ENCODE results near the gene AP1G2.

AP1G2 gene

GRCh38 chr14:23559926-23560520 is 7.6 kb downstream of the AP1G2 start:
- H3K4me1 Mint-ChIP-seq (ENCODE audit: low read depth) = peaks cover 41% of the 10 kb centered on the region
- peaks cover 4% of the 10 kb centered on the region for H3K36me3 Mint-ChIP-seq
- no peaks in the 10 kb centered on the region for H3K27me3 Mint-ChIP-seq
- no peaks in the 10 kb centered on the region for H3K9me3 Mint-ChIP-seq (ENCODE audit: low read depth)
- no peak overlapping the region for H3K4me3 Mint-ChIP-seq
- peak overlapping the region; percentile 30 for H3K27ac Mint-ChIP-seq

- Mint-ChIP-seq H3K9me3 (ENCODE audit: low read depth) (no peaks in the 10 kb centered on the region), H3K4me3 (no peak overlapping the region), H3K27ac (no peak overlapping the region), H3K4me1 (ENCODE audit: low read depth) (peaks cover 40% of the 10 kb centered on the region), H3K27me3 (no peaks in the 10 kb centered on the region), H3K36me3 (peaks cover 4% of the 10 kb centered on the region)
Observed at GRCh38 chr14:23559010-23559925, 8.3 kb downstream of the AP1G2 start.

- peak overlapping the region; percentile 70 for H3K27ac Mint-ChIP-seq
- H3K36me3 Mint-ChIP-seq = no peaks in the 10 kb centered on the region
- peak overlapping the region; percentile 79 for H3K4me3 Mint-ChIP-seq
- H3K9me3 Mint-ChIP-seq (ENCODE audit: low read depth) = no peaks in the 10 kb centered on the region
- H3K27me3 Mint-ChIP-seq = no peaks in the 10 kb centered on the region
- peaks cover 36% of the 10 kb centered on the region for H3K4me1 Mint-ChIP-seq (ENCODE audit: low read depth)
Observed at GRCh38 chr14:23558346-23559009, 9.1 kb downstream of the AP1G2 start.

- peaks cover 34% of the 10 kb centered on the region for H3K4me1 Mint-ChIP-seq (ENCODE audit: low read depth)
- peak overlapping the region; percentile 79 for H3K4me3 Mint-ChIP-seq
- no peaks in the 10 kb centered on the region for H3K27me3 Mint-ChIP-seq
Observed at GRCh38 chr14:23557946-23558345, 9.6 kb downstream of the AP1G2 start.

GRCh38 chr14:23557521-23557920 is 10.1 kb downstream of the AP1G2 start:
- Mint-ChIP-seq H3K4me1 (ENCODE audit: low read depth) (peaks cover 33% of the 10 kb centered on the region), H3K27me3 (no peaks in the 10 kb centered on the region), H3K27ac (peak overlapping the region; percentile 78), H3K4me3 (peak overlapping the region; percentile 79), H3K36me3 (no peaks in the 10 kb centered on the region), H3K9me3 (ENCODE audit: low read depth) (no peaks in the 10 kb centered on the region)

More at GRCh38 chr14:23557946-23558345, 9.6 kb downstream of the AP1G2 start:
- H3K27ac Mint-ChIP-seq = peak overlapping the region; percentile 78
- H3K36me3 Mint-ChIP-seq = no peaks in the 10 kb centered on the region
- no peaks in the 10 kb centered on the region for H3K9me3 Mint-ChIP-seq (ENCODE audit: low read depth)

- H3K4me3 Mint-ChIP-seq = peak overlapping the region; percentile 94
- peaks cover 35% of the 10 kb centered on the region for H3K4me1 Mint-ChIP-seq (ENCODE audit: low read depth)
- no peaks in the 10 kb centered on the region for H3K9me3 Mint-ChIP-seq (ENCODE audit: low read depth)
- no peaks in the 10 kb centered on the region for H3K27me3 Mint-ChIP-seq
- H3K36me3 Mint-ChIP-seq = no peaks in the 10 kb centered on the region
- peak overlapping the region; percentile 98 for H3K27ac Mint-ChIP-seq
Observed at GRCh38 chr14:23556700-23557440, 10.7 kb downstream of the AP1G2 start.

GRCh38 chr14:23555882-23556699 is 11.5 kb downstream of the AP1G2 start, which contains the start of gene THTPA:
Gene THTPA, plus strand, starts transcription at chr14:23556271. Its CDS starts 487 bp downstream, at chr14:23556758.
- Mint-ChIP-seq H3K4me3 (peak within 1 kb of the TSS; percentile 94), H3K27ac (peak within 1 kb of the TSS; percentile 98), H3K36me3 (no peaks in the 10 kb centered on the region), H3K9me3 (ENCODE audit: low read depth) (no peaks in the 10 kb centered on the region), H3K4me1 (ENCODE audit: low read depth) (peaks cover 35% of the 10 kb centered on the region), H3K27me3 (no peaks in the 10 kb centered on the region)

GRCh38 chr14:23555533-23555881 is 12.1 kb downstream of the AP1G2 start:
- Mint-ChIP-seq H3K4me1 (ENCODE audit: low read depth) (peaks cover 35% of the 10 kb centered on the region), H3K36me3 (no peaks in the 10 kb centered on the region), H3K27me3 (no peaks in the 10 kb centered on the region), H3K4me3 (peak overlapping the region; percentile 94), H3K9me3 (ENCODE audit: low read depth) (no peaks in the 10 kb centered on the region), H3K27ac (peak overlapping the region; percentile 98)

- H3K9me3 Mint-ChIP-seq (ENCODE audit: low read depth) = no peaks in the 10 kb centered on the region
Observed at GRCh38 chr14:23551266-23552028, 16.1 kb downstream of the AP1G2 start, which contains the start of gene ZFHX2. Gene ZFHX2, minus strand, starts transcription at chr14:23551765. Its CDS starts 16,440 bp downstream, at chr14:23535325.

GRCh38 chr14:23550812-23551265 is 16.8 kb downstream of the AP1G2 start:
- H3K27me3 Mint-ChIP-seq = no peaks in the 10 kb centered on the region
- H3K27ac Mint-ChIP-seq = no peak overlapping the region
- H3K4me3 Mint-ChIP-seq = no peak overlapping the region

More at GRCh38 chr14:23551266-23552028, 16.1 kb downstream of the AP1G2 start, which contains the start of gene ZFHX2:
- Mint-ChIP-seq H3K4me1 (ENCODE audit: low read depth) (peaks cover 10% of the 10 kb centered on the region), H3K27me3 (no peaks in the 10 kb centered on the region), H3K4me3 (no peak within 1 kb of the TSS), H3K36me3 (no peaks in the 10 kb centered on the region), H3K27ac (peak within 1 kb of the TSS; percentile 94)

GRCh38 chr14:23550131-23550811 is 17.3 kb downstream of the AP1G2 start:
- Mint-ChIP-seq H3K4me1 (ENCODE audit: low read depth) (peaks cover 8% of the 10 kb centered on the region), H3K9me3 (ENCODE audit: low read depth) (no peaks in the 10 kb centered on the region), H3K4me3 (no peak overlapping the region), H3K36me3 (peaks cover 1% of the 10 kb centered on the region), H3K27me3 (no peaks in the 10 kb centered on the region), H3K27ac (no peak overlapping the region)

More at GRCh38 chr14:23550812-23551265, 16.8 kb downstream of the AP1G2 start:
- H3K36me3 Mint-ChIP-seq = no peaks in the 10 kb centered on the region
- no peaks in the 10 kb centered on the region for H3K9me3 Mint-ChIP-seq (ENCODE audit: low read depth)
- H3K4me1 Mint-ChIP-seq (ENCODE audit: low read depth) = peaks cover 10% of the 10 kb centered on the region

- Mint-ChIP-seq H3K4me3 (no peak overlapping the region), H3K36me3 (peaks cover 2% of the 10 kb centered on the region), H3K4me1 (ENCODE audit: low read depth) (peaks cover 7% of the 10 kb centered on the region), H3K27ac (no peak overlapping the region), H3K9me3 (ENCODE audit: low read depth) (no peaks in the 10 kb centered on the region), H3K27me3 (no peaks in the 10 kb centered on the region)
Observed at GRCh38 chr14:23548351-23549318, 19.0 kb downstream of the AP1G2 start.

All from activated naive CD8-positive, alpha-beta T cell (primary cell).